ENCODE results near the gene MLH3. TPM values are rescaled to one million over a fixed set of nuclear protein-coding genes. Genes with fewer than 3 reads are reported as not detected.

The MLH3 gene
- total RNA-seq, 2 experiments from 2014 or later: 17.0 to 17.3 TPM

- Mint-ChIP-seq H3K27ac (no peak overlapping the region), H3K4me1 (peaks cover 7% of the 10 kb centered on the region), H3K27me3 (no peaks in the 10 kb centered on the region), H3K4me3 (no peak overlapping the region), H3K36me3 (ENCODE audit: low read depth) (no peaks in the 10 kb centered on the region), H3K9me3 (no peaks in the 10 kb centered on the region)
- DNase-seq: no peak
- ChIA-PET CTCF (interaction anchor here (0.6 to 1.8 kb wide), 2 partner anchors 36 to 1290 kb away, joined by 3 to 4 read pairs; no protein-coding TSS in a partner anchor), POLR2A (no interaction called here)
Measured at GRCh38 chr14:74978416-74978947, 72.8 kb downstream of the MLH3 start.

GRCh38 chr14:74977901-74978385, 73.3 kb downstream of the MLH3 start:
- ChIA-PET POLR2A (no interaction called here), CTCF (interaction anchor here (0.6 to 1.8 kb wide), 2 partner anchors 36 to 1289 kb away, joined by 3 to 4 read pairs; no protein-coding TSS in a partner anchor)
- H3K4me1 Mint-ChIP-seq: peaks cover 8% of the 10 kb centered on the region
- H3K27ac Mint-ChIP-seq: no peak overlapping the region
- no peaks in the 10 kb centered on the region for H3K36me3 Mint-ChIP-seq (ENCODE audit: low read depth)
- no peak for DNase-seq
- H3K9me3 Mint-ChIP-seq: no peaks in the 10 kb centered on the region
- H3K4me3 Mint-ChIP-seq: no peak overlapping the region
- H3K27me3 Mint-ChIP-seq: no peaks in the 10 kb centered on the region

- Mint-ChIP-seq H3K36me3 (ENCODE audit: low read depth) (no peaks in the 10 kb centered on the region), H3K9me3 (no peaks in the 10 kb centered on the region), H3K27me3 (no peaks in the 10 kb centered on the region), H3K27ac (no peak overlapping the region), H3K4me1 (peaks cover 8% of the 10 kb centered on the region), H3K4me3 (no peak overlapping the region)
- ChIA-PET CTCF (interaction anchor here (1.8 kb wide), 1 partner anchor 35 kb away, joined by 4 read pairs; no protein-coding TSS in a partner anchor), POLR2A (no interaction called here)
- DNase-seq: no peak
Measured at GRCh38 chr14:74977164-74977900, 73.9 kb downstream of the MLH3 start.

GRCh38 chr14:74976264-74977113, 74.8 kb downstream of the MLH3 start:
- Mint-ChIP-seq H3K27me3 (no peaks in the 10 kb centered on the region), H3K4me3 (no peak overlapping the region), H3K27ac (no peak overlapping the region), H3K36me3 (ENCODE audit: low read depth) (no peaks in the 10 kb centered on the region), H3K4me1 (peaks cover 11% of the 10 kb centered on the region), H3K9me3 (no peaks in the 10 kb centered on the region)
- ChIA-PET POLR2A (no interaction called here), CTCF (interaction anchor here (1.8 kb wide), 1 partner anchor 35 kb away, joined by 4 read pairs; no protein-coding TSS in a partner anchor)
- DNase-seq: no peak

- Mint-ChIP-seq H3K9me3 (no peaks in the 10 kb centered on the region), H3K36me3 (ENCODE audit: low read depth) (no peaks in the 10 kb centered on the region), H3K27ac (no peak overlapping the region), H3K4me1 (peaks cover 11% of the 10 kb centered on the region), H3K4me3 (no peak overlapping the region), H3K27me3 (no peaks in the 10 kb centered on the region)
- ChIA-PET POLR2A (no interaction called here), CTCF (no interaction called here)
- no peak for DNase-seq
Measured at GRCh38 chr14:74975059-74975810, 76.0 kb downstream of the MLH3 start.

- H3K27me3 Mint-ChIP-seq: no peaks in the 10 kb centered on the region
- no peaks in the 10 kb centered on the region for H3K36me3 Mint-ChIP-seq (ENCODE audit: low read depth)
- DNase-seq: no peak
- POLR2A ChIA-PET: no interaction called here
- CTCF ChIA-PET: interaction anchor here (1.7 kb wide), 1 partner anchor 89 kb away, joined by 4 read pairs; the partner anchor contains the start of gene ACYP1
- H3K9me3 Mint-ChIP-seq: no peaks in the 10 kb centered on the region
- no peak overlapping the region for H3K4me3 Mint-ChIP-seq
- peaks cover 11% of the 10 kb centered on the region for H3K4me1 Mint-ChIP-seq
- H3K27ac Mint-ChIP-seq: no peak overlapping the region
Measured at GRCh38 chr14:74974364-74975058, 76.8 kb downstream of the MLH3 start.

GRCh38 chr14:74973905-74974363, 77.3 kb downstream of the MLH3 start:
- Mint-ChIP-seq H3K9me3 (no peaks in the 10 kb centered on the region), H3K4me1 (peaks cover 11% of the 10 kb centered on the region), H3K27ac (no peak overlapping the region), H3K27me3 (peaks cover 1% of the 10 kb centered on the region), H3K4me3 (no peak overlapping the region), H3K36me3 (ENCODE audit: low read depth) (no peaks in the 10 kb centered on the region)
- ChIA-PET CTCF (interaction anchor here (1.2 to 1.7 kb wide), 2 partner anchors 19 to 90 kb away, joined by 4 to 5 read pairs; partner anchors contain the start of genes ACYP1 and PGF), POLR2A (no interaction called here)
- no peak for DNase-seq

- H3K4me3 Mint-ChIP-seq: no peak overlapping the region
- H3K27ac Mint-ChIP-seq: no peak overlapping the region
- ChIA-PET CTCF (interaction anchor here (1.2 to 1.7 kb wide), 2 partner anchors 18 to 91 kb away, joined by 4 to 5 read pairs; partner anchors contain the start of genes ACYP1 and PGF), POLR2A (no interaction called here)
- no peaks in the 10 kb centered on the region for H3K36me3 Mint-ChIP-seq (ENCODE audit: low read depth)
- peaks cover 3% of the 10 kb centered on the region for H3K27me3 Mint-ChIP-seq
- DNase-seq: peak; percentile 18
- peaks cover 11% of the 10 kb centered on the region for H3K4me1 Mint-ChIP-seq
- H3K9me3 Mint-ChIP-seq: no peaks in the 10 kb centered on the region
Measured at GRCh38 chr14:74973003-74973653, 78.1 kb downstream of the MLH3 start.

- Mint-ChIP-seq H3K4me1 (peaks cover 8% of the 10 kb centered on the region), H3K27me3 (peaks cover 9% of the 10 kb centered on the region), H3K4me3 (no peak overlapping the region), H3K9me3 (no peaks in the 10 kb centered on the region), H3K27ac (no peak overlapping the region), H3K36me3 (ENCODE audit: low read depth) (no peaks in the 10 kb centered on the region)
- ChIA-PET POLR2A (no interaction called here), CTCF (interaction anchor here (0.6 to 1.9 kb wide), 4 partner anchors 19 to 109 kb away, joined by 3 to 8 read pairs (median 4); no protein-coding TSS in a partner anchor)
- no peak for DNase-seq
Measured at GRCh38 chr14:74968811-74969210, 82.5 kb downstream of the MLH3 start.

GRCh38 chr14:74965486-74966153, 85.6 kb downstream of the MLH3 start:
- ChIA-PET POLR2A (no interaction called here), CTCF (interaction anchor here (1.2 to 2.2 kb wide), 4 partner anchors 10 to 105 kb away, joined by 3 to 6 read pairs (median 5); partner anchors contain the start of gene PGF)
- Mint-ChIP-seq H3K36me3 (ENCODE audit: low read depth) (no peaks in the 10 kb centered on the region), H3K4me1 (no peaks in the 10 kb centered on the region), H3K9me3 (no peaks in the 10 kb centered on the region), H3K4me3 (no peak overlapping the region), H3K27ac (no peak overlapping the region), H3K27me3 (peaks cover 9% of the 10 kb centered on the region)
- no peak for DNase-seq
